Ectodermal cell (in vitro differentiated cells): Measurements from ENCODE around the gene ATG2A.

Source experiments
- H3K27ac ChIP-seq: 2 replicates; pipeline ENCODE4 v1.7.0; 2013; ENCODE audit warnings: mild to moderate bottlenecking, low read depth, low read length; ENCODE audit not compliant: insufficient read depth, poor library complexity, severe bottlenecking
- H3K27me3 ChIP-seq: 2 replicates; pipeline ENCODE4 v1.7.0; 2013; ENCODE audit warnings: mild to moderate bottlenecking, low read length; ENCODE audit not compliant: insufficient read depth, control insufficient read depth, poor library complexity, severe bottlenecking
- H3K36me3 ChIP-seq: one replicate; pipeline ENCODE4 v1.7.0; 2013; ENCODE audit warnings: low read length; ENCODE audit not compliant: control insufficient read depth, insufficient read depth
- H3K4me1 ChIP-seq: one replicate; pipeline ENCODE4 v1.7.0; 2013; ENCODE audit warnings: low read length; ENCODE audit not compliant: control insufficient read depth, insufficient read depth
- H3K4me3 ChIP-seq: 2 replicates; pipeline ENCODE4 v1.7.0; 2013; ENCODE audit warnings: low read depth, low read length, control low read depth; ENCODE audit not compliant: insufficient read depth
- H3K9me3 ChIP-seq: 2 replicates; pipeline ENCODE4 v1.7.0; 2013; ENCODE audit warnings: mild to moderate bottlenecking, low read length, moderate library complexity; ENCODE audit not compliant: control insufficient read depth
- WGBS, 2 experiments: methylation state at CpG; one replicate each; pipeline ENCODE4 v1.1.7; 2013; ENCODE audit warnings: missing lambda C conversion rate in 2 of 2; 5-methylcytosine and 5-hydroxymethylcytosine counted together

Gene ATG2A

DNA sequence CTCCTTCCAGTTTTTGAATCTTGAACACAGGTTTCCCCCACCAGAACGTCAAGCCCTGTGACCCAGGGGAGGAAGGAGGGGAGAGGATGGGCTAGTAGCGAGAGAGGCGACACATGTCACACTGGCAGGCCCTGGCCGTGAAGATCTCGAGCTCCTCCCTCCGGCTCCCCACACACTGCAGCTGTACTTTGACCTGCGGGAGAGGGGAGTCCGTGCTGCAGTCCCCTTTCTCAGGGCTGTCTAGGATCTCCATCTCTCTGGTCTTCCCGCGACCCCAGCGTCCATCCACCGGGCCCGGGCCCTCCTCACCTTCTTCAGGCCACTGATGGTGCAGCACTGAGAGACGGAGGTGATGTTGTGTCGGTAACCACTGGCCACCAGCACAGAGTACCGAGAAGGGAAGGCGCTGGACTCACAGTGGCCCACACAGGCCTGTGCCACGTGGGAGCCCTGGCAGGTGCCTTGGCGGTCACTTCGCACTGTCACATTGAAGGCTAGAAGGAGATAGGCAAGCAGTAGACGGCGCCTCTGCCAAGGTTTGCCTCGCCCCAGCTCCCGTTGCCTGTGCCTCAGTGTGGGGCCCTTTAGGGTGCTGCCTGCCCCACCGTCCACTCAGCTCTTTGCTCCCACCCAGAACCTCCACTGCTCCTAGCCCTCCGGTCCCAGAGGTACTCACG lies 17.8 kb upstream of the ATG2A start:
- H3K4me3 ChIP-seq: no peak overlapping the region
- no peaks in the 10 kb centered on the region for H3K27me3 ChIP-seq
- 77 to 81% methylated on average over 27 of the region's 27 CpGs for WGBS, 2 experiments
- no peaks in the 10 kb centered on the region for H3K9me3 ChIP-seq
- peaks cover 14% of the 10 kb centered on the region for H3K4me1 ChIP-seq
- no peak overlapping the region for H3K27ac ChIP-seq
- no peaks in the 10 kb centered on the region for H3K36me3 ChIP-seq

DNA sequence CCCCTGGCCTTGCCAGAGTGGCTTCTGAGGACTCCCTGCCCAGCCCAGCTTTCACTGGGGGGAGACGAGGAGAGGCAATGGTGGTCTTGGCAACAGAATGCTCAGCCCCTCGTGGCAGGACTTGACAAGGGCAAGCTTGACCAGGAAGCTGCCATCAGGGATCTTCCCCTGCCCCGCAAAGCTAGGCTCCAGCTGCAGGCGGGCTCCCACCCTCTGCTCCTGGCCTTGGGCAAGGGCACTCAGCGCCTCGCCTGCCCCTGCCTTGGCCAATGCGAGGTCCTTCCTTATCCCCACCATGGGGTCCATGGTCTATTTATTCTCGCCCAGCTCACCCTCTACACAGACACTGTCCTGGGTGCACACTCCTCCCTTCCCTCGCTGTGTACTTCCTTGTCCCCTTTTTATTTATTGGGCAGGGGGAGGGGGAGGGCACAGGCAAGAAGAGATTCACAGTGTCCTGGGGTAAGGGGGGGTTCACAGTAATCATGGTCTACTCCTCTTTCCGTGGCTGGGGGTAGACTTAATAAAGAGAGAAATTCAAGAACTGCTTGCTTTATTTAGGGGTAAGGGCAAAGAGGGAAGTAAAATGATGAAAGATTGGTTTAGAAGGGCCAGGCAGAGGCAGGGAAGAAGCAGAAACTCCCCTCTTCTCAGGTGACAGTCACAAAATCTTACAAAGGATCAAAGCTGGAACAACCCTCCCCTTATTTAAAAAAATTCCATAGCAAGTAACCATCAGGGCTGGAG lies 17.1 kb upstream of the ATG2A start:
- Histone ChIP-seq H3K27me3 (no peaks in the 10 kb centered on the region), H3K27ac (no peak overlapping the region), H3K4me1 (peaks cover 14% of the 10 kb centered on the region), H3K36me3 (no peaks in the 10 kb centered on the region), H3K4me3 (no peak overlapping the region), H3K9me3 (no peaks in the 10 kb centered on the region)
- WGBS, 2 experiments: 88 to 90% methylated on average over 9 to 10 of the region's 10 CpGs

GRCh38 chr11:64933213-64933934 lies 16.4 kb upstream of the ATG2A start:
- no peaks in the 10 kb centered on the region for H3K9me3 ChIP-seq
- H3K27me3 ChIP-seq: no peaks in the 10 kb centered on the region
- no peaks in the 10 kb centered on the region for H3K36me3 ChIP-seq
- 89 to 94% methylated on average over 12 of the region's 12 CpGs for WGBS, 2 experiments
- peaks cover 14% of the 10 kb centered on the region for H3K4me1 ChIP-seq
- no peak overlapping the region for H3K4me3 ChIP-seq
- no peak overlapping the region for H3K27ac ChIP-seq

- Histone ChIP-seq H3K27me3 (no peaks in the 10 kb centered on the region), H3K4me1 (peaks cover 14% of the 10 kb centered on the region), H3K4me3 (no peak overlapping the region), H3K9me3 (no peaks in the 10 kb centered on the region), H3K27ac (no peak overlapping the region), H3K36me3 (no peaks in the 10 kb centered on the region)
- 96 to 97% methylated on average over 5 of the region's 5 CpGs for WGBS, 2 experiments
Measured at GRCh38 chr11:64932324-64932723, 15.3 kb upstream of the ATG2A start.

- Histone ChIP-seq H3K4me3 (no peak overlapping the region), H3K27me3 (no peaks in the 10 kb centered on the region), H3K27ac (no peak overlapping the region), H3K36me3 (no peaks in the 10 kb centered on the region), H3K9me3 (no peaks in the 10 kb centered on the region), H3K4me1 (peaks cover 13% of the 10 kb centered on the region)
- WGBS, 2 experiments: 92% methylated on average over 6 to 7 of the region's 7 CpGs
Measured at GRCh38 chr11:64931290-64931689, 14.3 kb upstream of the ATG2A start.

DNA sequence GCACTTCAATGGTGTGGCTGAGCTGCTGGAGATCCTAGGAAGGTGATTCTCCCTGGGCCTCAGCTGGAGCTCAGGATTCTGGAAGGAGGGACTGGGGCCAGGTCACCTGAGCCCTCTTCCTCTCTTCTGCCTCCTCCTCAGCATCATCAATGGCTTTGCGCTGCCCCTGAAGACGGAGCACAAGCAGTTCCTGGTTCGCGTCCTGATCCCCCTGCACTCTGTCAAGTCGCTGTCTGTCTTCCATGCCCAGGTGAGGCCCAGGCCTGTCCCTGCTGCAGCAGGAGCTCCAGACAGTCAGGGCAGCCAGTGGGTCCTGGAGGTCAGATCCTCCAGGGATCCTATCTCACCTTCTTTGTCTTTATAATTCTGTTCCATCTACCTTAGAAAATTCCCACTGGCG lies 13.3 kb upstream of the ATG2A start:
- WGBS, 2 experiments: 93 to 94% methylated on average over 6 of the region's 6 CpGs
- Histone ChIP-seq H3K9me3 (no peaks in the 10 kb centered on the region), H3K36me3 (no peaks in the 10 kb centered on the region), H3K27ac (no peak overlapping the region), H3K27me3 (peaks cover 2% of the 10 kb centered on the region), H3K4me1 (peaks cover 9% of the 10 kb centered on the region), H3K4me3 (no peak overlapping the region)

DNA sequence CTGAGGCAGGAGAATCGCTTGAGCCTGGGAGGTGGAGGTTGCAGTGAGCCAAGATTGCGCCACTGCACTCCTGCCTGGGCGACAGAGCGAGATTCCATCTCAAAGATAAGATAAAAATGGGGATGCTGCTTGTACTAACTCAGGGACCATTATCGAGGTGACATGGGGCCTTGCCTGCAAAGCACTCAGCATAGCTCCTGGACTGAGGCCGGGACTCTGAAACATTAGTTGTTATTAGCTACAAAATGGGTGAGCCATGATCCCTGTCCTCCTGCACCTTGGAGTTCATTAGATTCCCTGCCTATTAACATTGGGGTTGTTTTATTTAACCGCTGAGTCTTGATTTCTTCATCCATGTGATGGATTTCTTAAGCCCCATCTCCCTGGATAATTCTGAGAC lies 12.6 kb upstream of the ATG2A start:
- peaks cover 9% of the 10 kb centered on the region for H3K4me1 ChIP-seq
- 91 to 95% methylated on average over 7 of the region's 7 CpGs for WGBS, 2 experiments
- H3K36me3 ChIP-seq: no peaks in the 10 kb centered on the region
- peaks cover 10% of the 10 kb centered on the region for H3K27me3 ChIP-seq
- no peak overlapping the region for H3K27ac ChIP-seq
- H3K9me3 ChIP-seq: no peaks in the 10 kb centered on the region
- H3K4me3 ChIP-seq: no peak overlapping the region

DNA sequence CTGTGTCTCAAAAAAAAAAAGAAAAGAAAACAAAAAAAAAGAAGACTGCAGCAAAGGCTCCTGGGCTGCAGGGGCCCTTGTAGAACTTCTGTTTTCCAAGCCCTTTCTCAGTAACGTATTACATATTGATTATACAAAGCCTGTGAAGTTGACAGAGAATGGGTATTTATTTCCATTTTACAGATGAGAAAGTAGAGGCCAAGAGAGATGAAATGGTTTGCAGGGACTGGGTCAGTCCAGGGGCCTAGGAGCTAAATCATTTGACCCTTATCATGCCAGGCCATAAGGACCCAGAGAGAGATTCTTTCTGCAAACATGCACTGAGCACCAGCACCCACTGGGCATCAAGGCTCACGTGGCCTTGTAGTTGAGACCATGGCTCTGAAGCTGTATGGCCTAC lies 11.9 kb upstream of the ATG2A start:
- 88 to 95% methylated on average over 2 of the region's 2 CpGs for WGBS, 2 experiments
- no peaks in the 10 kb centered on the region for H3K9me3 ChIP-seq
- no peaks in the 10 kb centered on the region for H3K36me3 ChIP-seq
- H3K4me1 ChIP-seq: peaks cover 9% of the 10 kb centered on the region
- H3K27me3 ChIP-seq: peaks cover 10% of the 10 kb centered on the region
- no peak overlapping the region for H3K4me3 ChIP-seq
- no peak overlapping the region for H3K27ac ChIP-seq

- Histone ChIP-seq H3K36me3 (no peaks in the 10 kb centered on the region), H3K27ac (no peak overlapping the region), H3K4me1 (peaks cover 16% of the 10 kb centered on the region), H3K9me3 (no peaks in the 10 kb centered on the region), H3K27me3 (peaks cover 10% of the 10 kb centered on the region), H3K4me3 (no peak overlapping the region)
- WGBS, 2 experiments: 87 to 90% methylated on average over 22 of the region's 22 CpGs
Measured at GRCh38 chr11:64926689-64927088, 9.7 kb upstream of the ATG2A start.
